Medulla oblongata (tissue), 1 donor: ENCODE measurements around the gene ATP1B4.
"Not testable (repeated sequence)": the region's sequence is repeated elsewhere in the genome, so short reads cannot be mapped to it uniquely, and the experiment has no call there.

Experiments
- DNase-seq: peaks from one replicate; pipeline ENCODE4 v3.0.0-alpha.2; 2015; ENCODE audit errors: extremely low spot score

The ATP1B4 gene

GRCh38 chrX:120361764-120362305 is at the start of gene ATP1B4:
Gene ATP1B4, plus strand, starts transcription at chrX:120362089. Its CDS starts 80 bp downstream, at chrX:120362169.
- DNase-seq: no peak

DNA sequence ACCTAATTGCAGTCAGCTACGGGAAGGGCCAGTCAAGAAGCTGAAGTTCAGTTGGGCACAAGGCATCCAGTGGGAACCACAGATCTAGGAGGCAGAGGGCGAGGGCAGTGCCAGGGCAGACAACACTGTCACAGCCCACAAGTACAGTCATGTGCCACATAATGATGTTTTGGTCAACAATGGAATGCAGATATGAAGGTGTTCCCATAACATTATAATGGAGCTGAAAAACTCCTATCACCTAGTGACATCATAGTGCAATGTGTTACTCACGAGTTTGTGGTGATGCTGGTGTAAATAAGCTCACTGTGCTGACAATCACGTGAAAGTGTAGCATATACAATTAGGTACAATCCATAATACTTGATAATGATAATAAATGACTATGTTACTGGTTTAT is 46.1 kb upstream of the ATP1B4 start:
- DNase-seq: no peak

DNA sequence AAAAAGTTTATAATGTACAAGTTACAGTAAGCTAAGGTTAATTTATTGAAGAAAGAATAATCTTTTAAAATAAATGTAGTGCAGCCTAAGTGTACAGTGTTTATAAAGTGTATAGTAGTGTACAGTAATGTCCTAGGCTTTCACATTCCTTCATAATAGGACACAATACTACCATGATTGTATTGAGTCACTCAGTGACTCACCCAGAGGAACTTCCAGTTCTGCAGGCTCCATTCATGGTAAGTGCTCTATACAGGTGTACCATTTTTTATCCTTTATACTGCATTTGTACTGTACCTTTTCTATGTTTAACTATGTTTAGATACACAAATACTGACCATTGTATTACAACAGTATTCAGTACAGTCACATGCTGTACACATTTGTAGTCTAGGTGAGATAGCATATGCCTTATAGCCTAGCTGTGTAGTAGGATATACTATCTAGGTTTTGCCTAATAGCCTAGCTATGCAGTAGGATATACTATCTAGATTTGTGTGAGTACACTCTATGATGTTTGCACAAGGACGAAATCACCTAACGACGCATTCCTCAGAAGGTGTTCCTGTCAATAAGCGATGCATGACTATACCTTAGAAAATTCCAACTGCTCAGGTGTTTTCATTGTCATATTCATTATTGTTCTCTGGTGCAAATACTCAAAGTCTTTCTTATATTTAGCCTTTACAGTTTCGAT is 45.2 kb upstream of the ATP1B4 start:
- no peak for DNase-seq

DNA sequence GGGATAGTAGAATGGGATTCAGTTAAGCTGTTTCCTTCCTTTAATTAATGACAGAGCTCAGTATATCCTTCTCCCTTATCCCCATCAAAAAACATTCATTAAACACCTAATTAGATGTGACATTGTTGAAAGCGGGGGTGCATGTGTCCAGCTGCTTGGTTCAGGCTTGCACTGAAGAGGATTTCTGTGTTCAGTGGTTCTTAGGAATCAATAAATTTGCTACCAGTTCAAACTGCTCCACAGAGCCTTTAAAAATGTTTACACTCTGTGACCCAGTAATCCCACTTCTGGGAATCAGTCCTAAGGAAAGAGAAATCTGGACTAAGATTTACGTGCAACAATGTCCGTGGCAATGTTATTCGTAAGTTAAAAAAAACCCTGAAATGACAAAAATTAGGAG is 43.5 kb upstream of the ATP1B4 start:
- DNase-seq: no peak

DNA sequence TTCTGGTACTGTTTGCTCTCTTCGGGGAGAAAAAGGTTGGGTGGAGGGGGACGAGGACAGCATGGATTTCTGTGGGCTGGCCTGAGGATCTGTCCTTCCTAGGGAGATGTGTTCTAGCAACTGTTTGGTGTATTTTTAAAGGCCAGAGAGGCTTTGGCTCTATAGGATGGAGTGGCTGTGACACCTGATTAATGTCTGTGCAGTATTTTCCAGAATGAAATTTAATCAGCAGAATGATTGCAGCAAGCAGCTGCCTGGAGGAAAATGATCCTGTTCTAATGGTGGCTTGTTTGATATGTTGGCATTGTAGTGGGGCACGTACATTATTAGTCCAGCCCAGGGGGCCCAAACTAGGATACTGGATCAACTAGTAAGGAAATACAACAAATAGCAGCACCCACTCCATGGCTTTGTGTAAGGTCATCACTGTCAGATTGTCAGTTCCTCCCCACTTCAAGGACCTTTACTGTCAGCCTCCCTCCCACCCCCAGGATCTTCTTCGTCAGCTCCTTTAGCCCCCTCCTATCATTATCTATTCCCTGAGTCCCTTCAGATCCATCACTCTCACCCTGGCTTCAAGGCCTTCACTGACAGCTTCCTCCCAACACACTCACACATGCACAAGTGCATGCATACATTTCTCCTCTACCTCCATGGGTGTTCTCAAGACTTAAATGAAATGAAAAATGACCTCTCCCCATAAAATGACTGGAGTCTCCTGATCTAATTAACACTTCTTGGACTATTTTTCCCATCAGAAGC is 40.2 kb upstream of the ATP1B4 start:
- no peak for DNase-seq

GRCh38 chrX:120331116-120331515 is 30.8 kb upstream of the ATP1B4 start:
- DNase-seq: no peak

- no peak for DNase-seq
These were observed 29.5 kb upstream of the ATP1B4 start for GRCh38 chrX:120332394-120332793.

GRCh38 chrX:120334151-120334550 is 27.7 kb upstream of the ATP1B4 start:
- no peak for DNase-seq

- no peak for DNase-seq
These were observed 27.3 kb upstream of the ATP1B4 start for GRCh38 chrX:120334603-120335002.

- no peak for DNase-seq
These were observed 26.6 kb upstream of the ATP1B4 start for GRCh38 chrX:120335289-120335688.

DNA sequence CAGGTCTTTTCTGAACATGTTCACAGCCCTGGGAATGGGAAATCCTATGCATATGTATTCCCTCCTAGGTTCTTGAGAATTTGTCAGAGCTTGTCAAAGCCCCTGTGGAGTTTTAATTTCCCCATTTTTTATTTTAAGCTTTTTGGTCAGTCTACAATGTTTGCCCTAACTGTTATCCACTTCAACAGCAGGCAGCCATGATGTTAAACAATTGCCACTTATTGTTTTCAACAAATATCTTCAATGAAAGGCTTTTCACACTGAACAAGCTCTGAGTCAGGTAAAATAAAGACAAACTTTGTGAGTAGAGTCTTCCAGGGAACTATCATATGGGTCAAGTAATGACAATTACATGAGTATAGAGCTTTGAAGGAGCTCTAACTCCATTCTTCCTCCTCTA is 25.0 kb upstream of the ATP1B4 start:
- DNase-seq: no peak

DNA sequence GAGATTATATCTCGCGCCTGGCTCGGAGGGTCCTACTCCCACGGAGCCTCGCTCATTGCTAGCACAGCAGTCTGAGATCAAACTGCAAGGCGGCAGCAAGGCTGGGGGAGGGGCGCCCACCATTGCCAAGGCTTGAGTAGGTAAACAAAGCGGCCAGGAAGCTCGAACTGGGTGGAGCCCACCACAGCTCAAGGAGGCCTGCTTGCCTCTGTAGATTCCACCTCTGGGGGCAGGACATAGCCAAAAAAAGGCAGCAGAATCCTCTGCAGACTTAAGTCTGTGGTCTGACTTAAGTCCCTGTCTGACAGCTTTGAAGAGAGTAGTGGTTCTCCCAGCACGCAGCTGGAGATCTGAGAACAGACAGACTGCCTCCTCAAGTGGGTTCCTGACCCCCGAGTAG is 17.3 kb upstream of the ATP1B4 start:
- DNase-seq: not testable (repeated sequence)

- DNase-seq: no peak
These were observed 11.3 kb upstream of the ATP1B4 start for GRCh38 chrX:120350450-120351138.

- DNase-seq: no peak
These were observed 5.8 kb upstream of the ATP1B4 start for GRCh38 chrX:120356084-120356483.

DNA sequence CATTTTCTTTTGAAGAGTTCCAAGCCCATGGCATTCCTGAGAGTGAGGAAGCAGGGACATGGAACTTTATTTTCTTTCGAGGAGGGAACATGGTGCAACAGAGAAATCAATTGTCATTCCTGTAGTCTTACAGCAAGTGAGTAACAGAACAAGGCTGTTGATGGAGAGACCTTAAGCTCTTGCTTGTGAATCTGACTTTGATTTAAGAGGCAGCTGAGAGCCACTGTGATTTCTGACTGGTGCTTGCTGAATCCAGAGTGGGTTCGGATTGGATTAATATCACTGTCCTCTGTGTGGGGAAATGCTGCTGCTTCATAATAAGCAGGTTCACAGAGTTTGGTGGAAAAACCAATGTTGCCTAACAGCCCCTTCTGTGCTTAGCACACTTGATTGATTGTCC is 4.7 kb upstream of the ATP1B4 start:
- no peak for DNase-seq

DNA sequence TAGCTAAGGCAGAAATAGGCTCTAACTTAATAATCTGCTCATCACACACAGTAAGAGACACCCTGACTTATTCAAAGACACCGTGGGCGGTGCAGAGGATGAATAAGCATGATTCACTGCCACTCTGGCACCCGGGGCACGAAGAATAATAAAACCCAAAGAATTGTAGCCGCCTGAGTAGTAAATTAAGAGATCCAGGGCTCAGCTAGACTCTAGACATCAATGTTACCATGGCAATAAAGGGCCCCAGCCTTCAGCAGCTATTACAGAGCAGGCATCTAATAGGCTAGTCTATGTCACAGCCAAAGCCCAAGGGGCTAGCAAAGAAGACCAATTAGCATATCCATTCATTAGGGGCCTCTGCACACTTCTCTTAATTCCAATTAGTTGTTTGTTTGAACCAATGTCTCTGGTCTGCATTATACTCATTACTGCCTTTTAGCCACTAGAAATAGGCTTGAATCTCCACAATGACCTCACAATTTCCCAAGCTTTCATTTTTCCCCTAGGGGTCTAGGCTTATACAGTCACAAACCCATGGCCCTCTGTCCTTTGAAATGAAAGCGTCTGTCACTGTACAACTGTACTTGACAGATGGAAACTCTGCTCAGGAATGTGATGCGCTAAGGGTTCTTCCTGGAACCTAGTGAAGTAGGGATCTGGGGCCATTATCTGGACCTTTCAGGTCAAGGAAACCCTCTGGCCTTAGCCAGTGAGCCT is 3.0 kb upstream of the ATP1B4 start:
- DNase-seq: peak; percentile 29

DNA sequence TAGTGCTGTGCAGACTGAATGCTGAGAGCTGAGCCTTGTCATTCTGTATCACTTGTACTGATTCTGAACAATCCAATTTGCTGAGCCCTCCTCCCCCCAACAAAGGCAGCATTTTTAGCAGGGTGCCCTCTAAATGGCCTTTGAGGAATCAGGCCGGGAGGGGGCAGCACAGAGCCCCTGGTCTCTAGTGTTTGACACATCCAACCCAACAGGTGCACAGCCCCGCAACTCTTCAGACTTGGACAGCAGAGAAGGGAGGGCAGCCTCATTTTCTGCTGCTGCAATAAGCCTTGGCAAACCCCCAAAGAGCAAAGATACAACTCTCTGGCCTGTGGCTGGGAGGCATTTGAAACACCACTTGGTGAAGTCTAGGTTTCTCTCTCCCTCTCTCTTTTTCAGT is 3.4 kb downstream of the ATP1B4 start:
- peak; percentile 38 for DNase-seq

DNA sequence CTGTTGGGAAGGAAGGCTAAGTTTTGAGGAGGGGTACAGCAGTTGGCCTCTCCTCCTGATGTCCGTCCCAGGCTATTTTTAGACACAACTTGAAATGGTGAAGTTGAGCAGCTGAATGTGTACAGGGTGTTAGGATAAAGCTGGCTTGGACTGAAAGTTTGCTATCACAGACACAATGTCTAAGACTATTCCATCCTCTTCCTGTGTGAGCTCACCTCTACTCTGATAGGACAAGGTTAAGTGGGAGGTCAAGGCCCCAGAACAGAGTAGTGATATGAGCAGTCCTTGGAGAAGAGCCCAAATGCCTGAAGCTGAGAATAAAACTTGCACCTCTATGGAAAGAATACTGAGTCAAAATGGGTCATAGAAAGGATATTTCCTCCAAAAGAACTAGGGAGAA is 4.1 kb downstream of the ATP1B4 start:
- no peak for DNase-seq

- DNase-seq: no peak
These were observed 4.9 kb downstream of the ATP1B4 start for GRCh38 chrX:120366794-120367193.

DNA sequence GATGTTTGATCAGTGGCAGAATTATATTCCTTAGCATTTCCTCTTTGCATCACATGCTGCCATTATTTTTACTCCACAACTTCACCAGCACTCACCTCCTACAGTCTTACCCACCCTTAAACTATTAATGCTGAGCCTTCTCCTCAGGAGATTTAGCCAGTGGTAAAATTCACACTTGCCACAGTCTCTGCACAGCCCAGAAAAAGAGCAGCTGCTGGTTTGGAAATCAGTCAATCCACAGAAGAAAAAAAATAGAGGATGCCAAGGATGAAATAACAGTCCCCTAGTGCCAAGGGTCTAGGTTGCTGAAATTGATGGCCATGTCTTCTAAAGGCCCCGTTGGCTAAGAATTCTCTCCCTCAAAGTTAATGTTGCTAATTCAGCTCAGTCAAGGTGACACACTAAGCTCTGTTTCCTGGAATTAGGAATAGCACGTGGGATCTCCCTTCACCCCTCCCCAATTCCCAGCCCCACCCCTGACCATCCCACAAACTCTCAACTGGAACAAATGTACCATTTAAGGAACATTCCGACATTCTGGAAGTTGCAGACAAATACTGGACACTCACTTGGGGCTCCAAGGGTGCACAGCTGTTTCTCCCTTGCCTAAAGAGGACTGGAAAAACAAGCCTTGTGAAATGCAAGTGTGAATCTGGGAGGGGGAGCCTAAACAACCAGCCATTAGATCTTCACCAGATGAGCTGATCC is 5.7 kb downstream of the ATP1B4 start:
- DNase-seq: no peak

DNA sequence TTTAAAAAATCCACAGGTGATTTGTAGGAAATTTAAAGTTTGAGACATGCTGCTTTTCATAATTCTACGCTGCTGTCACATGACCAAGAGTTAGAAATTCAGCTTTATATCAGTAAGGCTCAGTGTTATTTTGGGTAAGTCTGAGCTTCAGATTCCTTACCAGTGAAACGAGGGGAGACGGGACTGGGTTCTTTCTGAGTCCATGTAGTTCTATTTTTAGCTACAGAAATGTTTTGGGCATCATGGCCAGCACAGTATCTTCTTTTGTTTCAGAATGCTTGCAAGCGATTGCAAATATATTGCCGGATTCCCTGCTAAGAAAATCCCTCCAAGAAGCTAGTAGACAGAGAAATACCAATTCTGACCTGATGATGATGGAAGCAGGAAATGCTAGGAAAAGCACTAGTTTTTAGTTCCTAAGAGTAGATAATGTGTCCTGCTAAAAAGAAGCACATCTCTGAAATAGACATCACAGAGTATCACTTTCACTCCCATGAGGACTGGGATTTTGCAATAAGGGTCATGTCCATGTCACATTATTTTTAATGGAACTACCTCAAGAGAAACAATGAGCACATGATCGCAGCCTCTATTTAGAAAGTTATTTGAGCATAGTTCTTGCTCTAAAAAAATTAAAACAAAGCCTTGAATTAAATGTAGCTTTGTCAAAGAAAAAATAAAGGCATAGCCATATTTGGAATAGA is 10.9 kb downstream of the ATP1B4 start:
- no peak for DNase-seq
